B cell (primary cell): ENCODE data around the gene GALNT10. TPM values are rescaled to one million over a fixed set of nuclear protein-coding genes. Genes with fewer than 3 reads are reported as not detected.
A peak's percentile ranks its signal among the peaks of the same experiment; 100 is the strongest.

Experiments used
- ATAC-seq: fragments of 200-7000 bp; cut with Tn5 transposase; one replicate; pipeline ENCODE4 v1.10.0; 2021; ENCODE audit warnings: low read depth, mild to moderate bottlenecking, moderate number of reproducible peaks, moderate library complexity
- CTCF ChIA-PET: fragments of 350-600 bp; sonication (Branson Sonifier 250); formaldehyde crosslinking; loops from one replicate; lab custom pipeline; 2021; ENCODE audit warnings: antibody characterized with exemption, inconsistent platforms; lab: Charles Lee
- POLR2A ChIA-PET: fragments of 350-600 bp; sonication (Branson Sonifier 250); formaldehyde crosslinking; loops from one replicate; lab custom pipeline; 2021; ENCODE audit warnings: antibody characterized with exemption; lab: Charles Lee
- DNase-seq: peaks from one replicate; pipeline ENCODE4 v3.0.0; 2013
- H2AFZ ChIP-seq: 2 replicates; pipeline ENCODE4 v1.6.1; 2012; ENCODE audit warnings: mild to moderate bottlenecking, low read depth, low read length; ENCODE audit not compliant: insufficient read depth, poor library complexity, severe bottlenecking
- H3K27ac ChIP-seq, 2 donors: 1 replicate in 1 of 2; 2 replicates in 1 of 2; pipeline ENCODE4 v1.5.1; 2012 to 2013; ENCODE audit warnings: low read length in 2 of 2, mild to moderate bottlenecking in 2 of 2, moderate library complexity in 1 of 2
- H3K27me3 ChIP-seq, 4 experiments: fragments of 200-600 bp in 1 of 4; sonication (generic) in 1 of 4; replicated peaks in 1 of 4; 1 replicate in 2 of 4; 2 replicates in 2 of 4; pipeline versions ENCODE4 v1.6.1 to v1.7.0; 2013 to 2016; ENCODE audit warnings: low read length in 3 of 4, mild to moderate bottlenecking in 2 of 4, mixed read lengths in 1 of 4, moderate library complexity in 1 of 4; ENCODE audit not compliant: insufficient read depth in 4 of 4, control insufficient read depth in 3 of 4; ENCODE audit errors: control extremely low read depth in 1 of 4
- H3K36me3 ChIP-seq, 2 experiments: replicated peaks in 1 of 2; 1 replicate in 1 of 2; 2 replicates in 1 of 2; pipeline versions ENCODE4 v1.6.1 to v1.7.1; 2013; ENCODE audit warnings: low read length in 1 of 2; ENCODE audit not compliant: insufficient read depth in 2 of 2, control insufficient read depth in 1 of 2; ENCODE audit errors: control extremely low read depth in 1 of 2, extremely low read depth in 1 of 2
- H3K4me1 ChIP-seq, 2 donors: fragments of 200-600 bp in 1 of 2; sonication (generic) in 1 of 2; 1 replicate in 1 of 2; 2 replicates in 1 of 2; pipeline versions ENCODE4 v1.5.1 to v1.6.1; 2013 to 2017; ENCODE audit warnings: low read length in 2 of 2; ENCODE audit not compliant: control insufficient read depth in 2 of 2, insufficient read depth in 2 of 2
- H3K4me2 ChIP-seq: replicated peaks from 2 replicates; pipeline ENCODE3; 2012; ENCODE audit warnings: mild to moderate bottlenecking, low read depth, low read length; ENCODE audit not compliant: poor library complexity, severe bottlenecking
- H3K4me3 ChIP-seq, 5 experiments: fragments of 200-600 bp in 1 of 5; sonication (generic) in 1 of 5; 1 replicate in 3 of 5; 2 replicates in 2 of 5; pipeline versions ENCODE4 v1.5.1 to v1.7.0; 2011 to 2016; ENCODE audit warnings: low read length in 4 of 5, mild to moderate bottlenecking in 4 of 5, low read depth in 2 of 5, control low read depth in 1 of 5, moderate library complexity in 1 of 5; ENCODE audit not compliant: insufficient read depth in 1 of 5; ENCODE audit errors: control extremely low read depth in 1 of 5, extremely low read depth in 1 of 5
- H3K79me2 ChIP-seq: fragments of 200-600 bp; sonication (generic); one replicate; pipeline ENCODE4 v1.6.0; 2016; ENCODE audit warnings: low read length; ENCODE audit not compliant: control insufficient read depth, insufficient read depth
- H3K9ac ChIP-seq: fragments of 200-600 bp; sonication (generic); 2 replicates; pipeline ENCODE4 v1.6.1; 2017; ENCODE audit warnings: mild to moderate bottlenecking, low read length, moderate library complexity
- H3K9me3 ChIP-seq, 3 donors: one replicate each; pipeline versions ENCODE4 v1.6.1 to v1.7.1; 2013; ENCODE audit warnings: low read length in 2 of 3; ENCODE audit not compliant: control insufficient read depth in 2 of 3, insufficient read depth in 1 of 3; ENCODE audit errors: control extremely low read depth in 1 of 3
- H4K20me1 ChIP-seq: 2 replicates; pipeline ENCODE4 v1.6.0; 2012; ENCODE audit warnings: mild to moderate bottlenecking, low read length; ENCODE audit not compliant: insufficient read depth, control insufficient read depth, poor library complexity, severe bottlenecking
- H3K27ac Mint-ChIP-seq: one replicate; pipeline ENCODE4 v1.8.0; 2021; ENCODE audit warnings: mixed read lengths
- H3K27me3 Mint-ChIP-seq: one replicate; pipeline ENCODE4 v1.8.0; 2021; ENCODE audit warnings: mixed read lengths
- H3K4me1 Mint-ChIP-seq: one replicate; pipeline ENCODE4 v1.8.0; 2021; ENCODE audit warnings: mixed read lengths
- H3K4me3 Mint-ChIP-seq: one replicate; pipeline ENCODE4 v1.8.0; 2021; ENCODE audit warnings: mixed read lengths
- H3K9me3 Mint-ChIP-seq: one replicate; pipeline ENCODE4 v1.8.0; 2022; ENCODE audit warnings: mixed read lengths; ENCODE audit not compliant: insufficient read depth
- EZH2 ChIP-seq: IDR thresholded peaks from 2 replicates; pipeline ENCODE4 v1.6.1; 2012; ENCODE audit warnings: borderline replicate concordance, low read depth, mild to moderate bottlenecking, moderate library complexity, low read length; ENCODE audit not compliant: insufficient read depth, poor library complexity, severe bottlenecking
- WGBS: methylation state at CpG from one replicate; pipeline ENCODE4 v1.1.5; 2013; ENCODE audit warnings: missing lambda C conversion rate; ENCODE audit not compliant: insufficient coverage; 5-methylcytosine and 5-hydroxymethylcytosine counted together
- intact Hi-C: fragments of 100-400 bp; cut with micrococcal nuclease; formaldehyde crosslinking; loops from one replicate; pipeline ENCODE4 v1.10.0; 2022
- polyA minus RNA-seq: library from RNA; depleted of rRNA, polyadenylated mRNA; stranded (reverse); fragments of >200 nt; gene quantifications from 2 replicates; pipeline ENCODE4 v1.2.3, GENCODE V29; 2012
- polyA plus RNA-seq: library from polyadenylated mRNA; depleted of rRNA; stranded (reverse); fragments of >200 nt; gene quantifications from 2 replicates; pipeline ENCODE4 v1.2.3, GENCODE V29; 2012
- total RNA-seq, 2 donors: library from RNA; stranded (reverse); fragments of 120-200 nt in 1 of 2; gene quantifications; 1 replicate in 1 of 2; 2 replicates in 1 of 2; pipeline versions ENCODE4 v1.2.3 to v1.2.4, GENCODE V29; 2013 to 2022
- TF ChIP-seq, protein P1 (sequence below): fragments of 200-600 bp; IDR thresholded peaks from one replicate; pipeline ENCODE4 v1.8.0; 2022; ENCODE audit warnings: antibody characterized with exemption, mild to moderate bottlenecking

Gene GALNT10, protein sequence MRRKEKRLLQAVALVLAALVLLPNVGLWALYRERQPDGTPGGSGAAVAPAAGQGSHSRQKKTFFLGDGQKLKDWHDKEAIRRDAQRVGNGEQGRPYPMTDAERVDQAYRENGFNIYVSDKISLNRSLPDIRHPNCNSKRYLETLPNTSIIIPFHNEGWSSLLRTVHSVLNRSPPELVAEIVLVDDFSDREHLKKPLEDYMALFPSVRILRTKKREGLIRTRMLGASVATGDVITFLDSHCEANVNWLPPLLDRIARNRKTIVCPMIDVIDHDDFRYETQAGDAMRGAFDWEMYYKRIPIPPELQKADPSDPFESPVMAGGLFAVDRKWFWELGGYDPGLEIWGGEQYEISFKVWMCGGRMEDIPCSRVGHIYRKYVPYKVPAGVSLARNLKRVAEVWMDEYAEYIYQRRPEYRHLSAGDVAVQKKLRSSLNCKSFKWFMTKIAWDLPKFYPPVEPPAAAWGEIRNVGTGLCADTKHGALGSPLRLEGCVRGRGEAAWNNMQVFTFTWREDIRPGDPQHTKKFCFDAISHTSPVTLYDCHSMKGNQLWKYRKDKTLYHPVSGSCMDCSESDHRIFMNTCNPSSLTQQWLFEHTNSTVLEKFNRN
- total RNA-seq: 41.8 and 42.8 TPM in 2 replicates
- total RNA-seq (2013): 31.6 TPM
- polyA plus RNA-seq: 24.0 and 27.7 TPM in 2 replicates
- 36.4 and 38.1 TPM in 2 replicates for polyA minus RNA-seq

DNA sequence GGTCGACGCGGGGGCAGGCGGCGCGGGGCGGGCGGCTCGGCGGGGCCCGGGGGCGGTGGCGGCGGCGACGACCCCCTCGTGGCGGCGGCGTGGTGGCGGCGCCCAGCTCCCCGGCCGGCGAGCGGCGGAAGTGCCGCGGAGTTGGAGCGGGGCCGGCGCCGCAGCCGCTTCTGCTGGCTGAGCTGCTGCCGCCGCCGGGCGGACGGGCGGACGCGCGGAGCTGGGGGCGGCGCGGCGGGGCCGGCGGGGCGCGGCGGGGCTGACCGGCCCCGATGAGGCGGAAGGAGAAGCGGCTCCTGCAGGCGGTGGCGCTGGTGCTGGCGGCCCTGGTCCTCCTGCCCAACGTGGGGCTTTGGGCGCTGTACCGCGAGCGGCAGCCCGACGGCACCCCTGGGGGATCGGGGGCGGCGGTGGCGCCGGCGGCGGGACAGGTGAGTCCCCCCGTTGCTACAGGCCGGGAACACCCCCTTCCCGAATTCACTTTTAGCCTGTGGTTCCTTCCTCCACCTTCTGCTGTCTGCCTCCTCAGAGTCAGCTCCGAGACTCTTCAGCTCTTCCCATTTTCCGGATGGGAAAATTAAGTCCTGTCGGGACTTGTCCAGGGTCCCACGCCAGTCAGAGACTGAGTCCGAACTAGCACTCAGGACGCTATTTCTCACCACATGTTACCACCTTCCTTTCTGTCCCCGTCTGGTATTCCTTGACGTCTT, at the start of gene GALNT10:
TSS of gene GALNT10 (plus strand) at position 139 of the 710 bp plus-strand sequence. CDS start at position 273, 134 bp downstream.
- no peaks in the 10 kb centered on the region for H3K27me3 ChIP-seq
- peak within 1 kb of the TSS; percentile 92 for H3K4me3 Mint-ChIP-seq
- H3K9ac ChIP-seq: peak within 1 kb of the TSS; percentile 88
- peaks cover 45% of the 10 kb centered on the region for H3K79me2 ChIP-seq
- peak within 1 kb of the TSS; percentile 75 to 78 for H3K27ac ChIP-seq
- H4K20me1 ChIP-seq: peaks cover 25% of the 10 kb centered on the region
- DNase-seq (no peak), ATAC-seq (peak; percentile 56)
- H3K36me3 ChIP-seq: peaks cover 4 to 10% of the 10 kb centered on the region in 2 experiments
- peak within 1 kb of the TSS; percentile 91 for H3K4me2 ChIP-seq
- ChIA-PET POLR2A (interaction anchor here (0.9 to 1.6 kb wide), 5 partner anchors 8 to 194 kb away, joined by 3 to 9 read pairs (median 3); partner anchors contain the start of genes FAM114A2 and MFAP3), CTCF (interaction anchor here (1.0 to 5.8 kb wide), 15 partner anchors 10 to 751 kb away, joined by 3 to 48 read pairs (median 5); partner anchors contain the start of genes FAM114A2 and MFAP3)
- no peaks in the 10 kb centered on the region for H3K27me3 Mint-ChIP-seq
- peak within 1 kb of the TSS; percentile 78 to 93 (median 89) for H3K4me3 ChIP-seq
- peaks cover 23 to 31% of the 10 kb centered on the region in 2 donors for H3K4me1 ChIP-seq
- intact Hi-C loops: loop anchor here (1.0 to 2.0 kb wide), 5 partner anchors 49 to 748 kb away; partner anchors contain the start of genes FAM114A2, GEMIN5, MFAP3 and SAP30L
- H3K9me3 Mint-ChIP-seq: no peaks in the 10 kb centered on the region
- 2% methylated on average over 84 of the region's 84 CpGs for WGBS
- H3K4me1 Mint-ChIP-seq: peaks cover 49% of the 10 kb centered on the region
- no peak for TF ChIP-seq EZH2
- TF ChIP-seq, protein P1, sequence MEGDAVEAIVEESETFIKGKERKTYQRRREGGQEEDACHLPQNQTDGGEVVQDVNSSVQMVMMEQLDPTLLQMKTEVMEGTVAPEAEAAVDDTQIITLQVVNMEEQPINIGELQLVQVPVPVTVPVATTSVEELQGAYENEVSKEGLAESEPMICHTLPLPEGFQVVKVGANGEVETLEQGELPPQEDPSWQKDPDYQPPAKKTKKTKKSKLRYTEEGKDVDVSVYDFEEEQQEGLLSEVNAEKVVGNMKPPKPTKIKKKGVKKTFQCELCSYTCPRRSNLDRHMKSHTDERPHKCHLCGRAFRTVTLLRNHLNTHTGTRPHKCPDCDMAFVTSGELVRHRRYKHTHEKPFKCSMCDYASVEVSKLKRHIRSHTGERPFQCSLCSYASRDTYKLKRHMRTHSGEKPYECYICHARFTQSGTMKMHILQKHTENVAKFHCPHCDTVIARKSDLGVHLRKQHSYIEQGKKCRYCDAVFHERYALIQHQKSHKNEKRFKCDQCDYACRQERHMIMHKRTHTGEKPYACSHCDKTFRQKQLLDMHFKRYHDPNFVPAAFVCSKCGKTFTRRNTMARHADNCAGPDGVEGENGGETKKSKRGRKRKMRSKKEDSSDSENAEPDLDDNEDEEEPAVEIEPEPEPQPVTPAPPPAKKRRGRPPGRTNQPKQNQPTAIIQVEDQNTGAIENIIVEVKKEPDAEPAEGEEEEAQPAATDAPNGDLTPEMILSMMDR: no peak
- H2AFZ ChIP-seq: peak within 1 kb of the TSS; percentile 85
- H3K9me3 ChIP-seq: no peaks in the 10 kb centered on the region
- peak within 1 kb of the TSS; percentile 95 for H3K27ac Mint-ChIP-seq
